ENCODE measurements around the gene CFAP100.

Gene CFAP100

GRCh38 chr3:126375835-126376331 lies 18.8 kb upstream of the CFAP100 start:
- DNase-seq (ENCODE audit: low spot score) = no peak

- DNase-seq (ENCODE audit: low spot score) = no peak
These were observed 18.3 kb upstream of the CFAP100 start for GRCh38 chr3:126376444-126376843.

GRCh38 chr3:126377211-126377610 lies 17.5 kb upstream of the CFAP100 start:
- DNase-seq (ENCODE audit: low spot score) = no peak

GRCh38 chr3:126378341-126378751 lies 16.4 kb upstream of the CFAP100 start:
- DNase-seq (ENCODE audit: low spot score) = no peak

- no peak for DNase-seq (ENCODE audit: low spot score)
These were observed 14.5 kb upstream of the CFAP100 start for GRCh38 chr3:126380011-126380768.

GRCh38 chr3:126381966-126382365 lies 12.7 kb upstream of the CFAP100 start:
- DNase-seq (ENCODE audit: low spot score) = no peak

- peak; percentile 92 for DNase-seq (ENCODE audit: low spot score)
These were observed 5.5 kb upstream of the CFAP100 start for GRCh38 chr3:126389112-126389793.

- no peak for DNase-seq (ENCODE audit: low spot score)
These were observed 4.9 kb upstream of the CFAP100 start for GRCh38 chr3:126389794-126390146.

- no peak for DNase-seq (ENCODE audit: low spot score)
These were observed 4.5 kb upstream of the CFAP100 start for GRCh38 chr3:126390201-126390600.

- DNase-seq (ENCODE audit: low spot score) = no peak
These were observed 4.0 kb upstream of the CFAP100 start for GRCh38 chr3:126390751-126391150.

GRCh38 chr3:126391631-126392030 lies 3.1 kb upstream of the CFAP100 start:
- no peak for DNase-seq (ENCODE audit: low spot score)

- no peak for DNase-seq (ENCODE audit: low spot score)
These were observed 2.5 kb upstream of the CFAP100 start for GRCh38 chr3:126392246-126392645.

- DNase-seq (ENCODE audit: low spot score) = no peak
These were observed 1.1 kb upstream of the CFAP100 start for GRCh38 chr3:126393563-126393962.

- DNase-seq (ENCODE audit: low spot score) = no peak
These were observed 240 bp downstream of the CFAP100 start for GRCh38 chr3:126394977-126395321.

- DNase-seq (ENCODE audit: low spot score) = no peak
These were observed 1.3 kb downstream of the CFAP100 start for GRCh38 chr3:126395846-126396513.

GRCh38 chr3:126396536-126396935 lies 1.8 kb downstream of the CFAP100 start:
- no peak for DNase-seq (ENCODE audit: low spot score)

- no peak for DNase-seq (ENCODE audit: low spot score)
These were observed 3.1 kb downstream of the CFAP100 start for GRCh38 chr3:126397610-126398422.

- DNase-seq (ENCODE audit: low spot score) = no peak
These were observed 4.0 kb downstream of the CFAP100 start for GRCh38 chr3:126398423-126399350.

GRCh38 chr3:126399351-126399735 lies 4.6 kb downstream of the CFAP100 start:
- no peak for DNase-seq (ENCODE audit: low spot score)

GRCh38 chr3:126399756-126400155 lies 5.0 kb downstream of the CFAP100 start:
- DNase-seq (ENCODE audit: low spot score) = no peak

- DNase-seq (ENCODE audit: low spot score) = no peak
These were observed 7.0 kb downstream of the CFAP100 start for GRCh38 chr3:126401611-126402160.
